Vagina (tissue), 2 donors: ENCODE measurements around the gene NUBP2. TPM values are rescaled to one million over a fixed set of nuclear protein-coding genes. Genes with fewer than 3 reads are reported as not detected.

Experiments used
- DNase-seq, 2 donors: peaks; one replicate each; pipeline ENCODE4 v3.0.0-alpha.2; 2017; ENCODE audit errors: extremely low spot score in 2 of 2
- H3K27ac ChIP-seq: fragments of 200-600 bp; sonication (generic); one replicate; pipeline ENCODE4 v1.5.1; 2019
- H3K27me3 ChIP-seq: fragments of 200-600 bp; sonication (generic); one replicate; pipeline ENCODE4 v1.5.1; 2019
- H3K36me3 ChIP-seq, 2 donors: fragments of 200-600 bp; sonication (generic); one replicate each; pipeline ENCODE4 v1.5.1; 2017 to 2019
- H3K4me1 ChIP-seq: fragments of 200-600 bp; sonication (generic); one replicate; pipeline ENCODE4 v1.5.1; 2019
- H3K4me3 ChIP-seq, 2 donors: fragments of 200-600 bp; sonication (generic); 1 replicate in 1 of 2; 2 replicates in 1 of 2; pipeline ENCODE4 v1.5.1; 2016 to 2019
- H3K9me3 ChIP-seq: fragments of 200-600 bp; sonication (generic); one replicate; pipeline ENCODE4 v1.5.1; 2019
- POLR2A ChIP-seq, 2 donors: fragments of 450-650 bp; IDR thresholded peaks; one replicate each; pipeline ENCODE4 v1.6.1; 2017; ENCODE audit warnings: antibody characterized with exemption in 2 of 2, mild to moderate bottlenecking in 2 of 2, moderate library complexity in 2 of 2
- POLR2AphosphoS5 ChIP-seq, 2 donors: sonication (generic); formaldehyde crosslinking; IDR thresholded peaks; one replicate each; pipeline ENCODE4 v1.9.0; 2017; ENCODE audit warnings: antibody characterized with exemption in 2 of 2, mild to moderate bottlenecking in 2 of 2, low read depth in 1 of 2; ENCODE audit not compliant: insufficient read depth in 1 of 2
- intact Hi-C: fragments of 100-400 bp; cut with DNase I; formaldehyde crosslinking; loops from one replicate; pipeline ENCODE4 v1.15.1; 2023
- total RNA-seq: library from RNA; depleted of rRNA; stranded (reverse); fragments of >200 nt; gene quantifications from one replicate; pipeline ENCODE4 v1.2.3, GENCODE V29; 2016
- TF ChIP-seq, protein P1 (sequence below), 3 experiments: fragments of 450-650 bp in 2 of 3; fragments of 200-600 bp in 1 of 3; sonication (generic) in 1 of 3; IDR thresholded peaks; one replicate each; pipeline ENCODE4 v1.5.1; 2017 to 2019; ENCODE audit warnings: antibody characterized with exemption in 3 of 3, mild to moderate bottlenecking in 2 of 3, moderate library complexity in 2 of 3

NUBP2 gene
- total RNA-seq, 1 donor from 2014 or later = 40.8 TPM

- TF ChIP-seq POLR2AphosphoS5 (IDR thresholded peaks at IDR 0.05; ENCODE audit: insufficient read depth in 1 of 2, low read depth in 1 of 2) (no peak), POLR2A (IDR thresholded peaks at IDR 0.05) (no peak)
- TF ChIP-seq, protein P1, sequence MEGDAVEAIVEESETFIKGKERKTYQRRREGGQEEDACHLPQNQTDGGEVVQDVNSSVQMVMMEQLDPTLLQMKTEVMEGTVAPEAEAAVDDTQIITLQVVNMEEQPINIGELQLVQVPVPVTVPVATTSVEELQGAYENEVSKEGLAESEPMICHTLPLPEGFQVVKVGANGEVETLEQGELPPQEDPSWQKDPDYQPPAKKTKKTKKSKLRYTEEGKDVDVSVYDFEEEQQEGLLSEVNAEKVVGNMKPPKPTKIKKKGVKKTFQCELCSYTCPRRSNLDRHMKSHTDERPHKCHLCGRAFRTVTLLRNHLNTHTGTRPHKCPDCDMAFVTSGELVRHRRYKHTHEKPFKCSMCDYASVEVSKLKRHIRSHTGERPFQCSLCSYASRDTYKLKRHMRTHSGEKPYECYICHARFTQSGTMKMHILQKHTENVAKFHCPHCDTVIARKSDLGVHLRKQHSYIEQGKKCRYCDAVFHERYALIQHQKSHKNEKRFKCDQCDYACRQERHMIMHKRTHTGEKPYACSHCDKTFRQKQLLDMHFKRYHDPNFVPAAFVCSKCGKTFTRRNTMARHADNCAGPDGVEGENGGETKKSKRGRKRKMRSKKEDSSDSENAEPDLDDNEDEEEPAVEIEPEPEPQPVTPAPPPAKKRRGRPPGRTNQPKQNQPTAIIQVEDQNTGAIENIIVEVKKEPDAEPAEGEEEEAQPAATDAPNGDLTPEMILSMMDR (IDR thresholded peaks at IDR 0.05) = no peak
- Histone ChIP-seq H3K36me3 (peaks cover 0 to 12% of the 10 kb centered on the region in 2 donors), H3K4me1 (peaks cover 45% of the 10 kb centered on the region), H3K9me3 (no peaks in the 10 kb centered on the region), H3K27me3 (no peaks in the 10 kb centered on the region), H3K4me3 (peak overlapping the region; percentile 64 to 99), H3K27ac (no peak overlapping the region)
- intact Hi-C loops = no loop called here
- DNase-seq = no peak
These were observed 43.3 kb downstream of the NUBP2 start for GRCh38 chr16:1825864-1826690.

DNA sequence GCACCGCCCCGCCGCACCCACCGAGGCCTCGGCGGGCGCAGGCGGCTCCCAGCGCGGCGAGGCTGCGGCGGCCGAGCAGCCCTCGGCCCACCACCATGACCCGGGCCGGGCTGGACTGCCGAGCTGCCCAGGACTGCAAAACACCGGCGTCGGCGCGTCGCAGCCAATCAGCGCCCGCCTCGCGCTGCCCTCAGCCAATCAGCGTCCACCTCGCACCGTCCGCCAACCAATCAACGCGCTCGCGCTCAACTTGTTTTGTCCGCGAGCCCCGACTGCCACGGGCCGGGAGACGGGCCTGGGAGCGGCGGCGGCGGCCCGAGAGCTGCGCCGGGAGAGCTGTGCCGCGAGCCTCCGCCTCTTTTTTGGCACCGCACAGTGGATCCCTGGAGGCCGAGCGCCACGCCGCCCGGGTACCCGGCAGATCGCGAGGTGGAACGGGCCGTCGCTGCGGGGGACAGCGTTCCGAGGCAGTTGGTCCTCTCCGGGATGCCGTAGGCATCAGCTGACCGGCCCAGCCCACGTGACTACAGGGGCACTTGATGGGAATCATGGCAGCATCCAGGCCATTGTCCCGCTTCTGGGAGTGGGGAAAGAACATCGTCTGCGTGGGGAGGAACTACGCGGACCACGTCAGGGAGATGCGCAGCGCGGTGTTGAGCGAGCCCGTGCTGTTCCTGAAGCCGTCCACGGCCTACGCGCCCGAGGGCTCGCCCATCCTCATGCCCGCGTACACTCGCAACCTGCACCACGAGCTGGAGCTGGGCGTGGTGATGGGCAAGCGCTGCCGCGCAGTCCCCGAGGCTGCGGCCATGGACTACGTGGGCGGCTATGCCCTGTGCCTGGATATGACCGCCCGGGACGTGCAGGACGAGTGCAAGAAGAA lies 44.2 kb downstream of the NUBP2 start, which contains the start of the genes FAHD1 and HAGH:
Gene FAHD1, plus strand, starts transcription at position 516 of the 883 bp plus-strand sequence. Its CDS starts 33 bp downstream, at position 549.
Gene HAGH, minus strand, starts transcription at position 135 of the 883 bp plus-strand sequence. Its CDS starts 38 bp downstream, at position 97.
- DNase-seq = peak; percentile 96 to 97
- Histone ChIP-seq H3K27ac (peak within 1 kb of the TSS; percentile 58), H3K4me1 (peaks cover 45% of the 10 kb centered on the region), H3K9me3 (no peaks in the 10 kb centered on the region), H3K36me3 (peaks cover 0 to 7% of the 10 kb centered on the region in 2 donors), H3K4me3 (peak within 1 kb of the TSS; percentile 64 to 99), H3K27me3 (no peaks in the 10 kb centered on the region)
- intact Hi-C loops = no loop called here
- TF ChIP-seq POLR2AphosphoS5 (IDR thresholded peaks at IDR 0.05; ENCODE audit: insufficient read depth in 1 of 2, low read depth in 1 of 2) = peak; percentile 80 to 91
- TF ChIP-seq, protein P1 (IDR thresholded peaks at IDR 0.05) = no peak

GRCh38 chr16:1828645-1829410 lies 46.1 kb downstream of the NUBP2 start:
- Histone ChIP-seq H3K27me3 (no peaks in the 10 kb centered on the region), H3K9me3 (no peaks in the 10 kb centered on the region), H3K36me3 (no peaks in the 10 kb centered on the region), H3K4me1 (peaks cover 45% of the 10 kb centered on the region), H3K27ac (no peak overlapping the region), H3K4me3 (no peak overlapping the region)
- TF ChIP-seq, protein P1 (IDR thresholded peaks at IDR 0.05) = no peak
- TF ChIP-seq POLR2AphosphoS5 (IDR thresholded peaks at IDR 0.05; ENCODE audit: insufficient read depth in 1 of 2, low read depth in 1 of 2) = no peak
- no peak for TF ChIP-seq POLR2A (IDR thresholded peaks at IDR 0.05)
- intact Hi-C loops = no loop called here
- no peak for DNase-seq

DNA sequence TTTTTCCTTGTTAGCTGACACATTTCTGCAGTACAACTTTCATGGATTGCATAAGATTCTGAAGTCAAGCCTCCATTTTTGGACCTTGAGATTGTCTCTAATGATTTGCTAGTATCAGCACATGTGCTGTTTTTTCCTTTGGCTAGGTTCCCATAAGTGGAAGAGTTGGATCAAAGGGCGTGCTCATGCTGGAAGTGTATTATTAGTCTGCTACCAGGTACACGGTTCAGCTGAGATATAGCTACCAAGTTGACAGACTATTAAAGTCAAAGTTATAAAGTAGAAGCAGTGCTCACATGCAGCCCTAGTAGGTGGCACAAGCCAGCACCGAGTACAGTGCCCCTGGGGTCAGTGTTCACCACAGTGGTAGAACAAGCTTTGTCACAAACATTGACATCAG lies 47.5 kb downstream of the NUBP2 start:
- no peak for DNase-seq
- no peak for TF ChIP-seq POLR2AphosphoS5 (IDR thresholded peaks at IDR 0.05; ENCODE audit: insufficient read depth in 1 of 2, low read depth in 1 of 2)
- TF ChIP-seq POLR2A (IDR thresholded peaks at IDR 0.05) = no peak
- TF ChIP-seq, protein P1 (IDR thresholded peaks at IDR 0.05) = no peak
- intact Hi-C loops = no loop called here
- H3K36me3 ChIP-seq = no peaks in the 10 kb centered on the region
- no peak overlapping the region for H3K4me3 ChIP-seq
- no peak overlapping the region for H3K27ac ChIP-seq
- peaks cover 35% of the 10 kb centered on the region for H3K4me1 ChIP-seq
- H3K27me3 ChIP-seq = no peaks in the 10 kb centered on the region
- no peaks in the 10 kb centered on the region for H3K9me3 ChIP-seq
